ENCODE data around the gene HSD17B11. TPM values are rescaled to one million over a fixed set of nuclear protein-coding genes. Genes with fewer than 3 reads are reported as not detected.

Gene HSD17B11
- total RNA-seq, 1 experiment from 2014 or later, result 6.7 TPM

DNA sequence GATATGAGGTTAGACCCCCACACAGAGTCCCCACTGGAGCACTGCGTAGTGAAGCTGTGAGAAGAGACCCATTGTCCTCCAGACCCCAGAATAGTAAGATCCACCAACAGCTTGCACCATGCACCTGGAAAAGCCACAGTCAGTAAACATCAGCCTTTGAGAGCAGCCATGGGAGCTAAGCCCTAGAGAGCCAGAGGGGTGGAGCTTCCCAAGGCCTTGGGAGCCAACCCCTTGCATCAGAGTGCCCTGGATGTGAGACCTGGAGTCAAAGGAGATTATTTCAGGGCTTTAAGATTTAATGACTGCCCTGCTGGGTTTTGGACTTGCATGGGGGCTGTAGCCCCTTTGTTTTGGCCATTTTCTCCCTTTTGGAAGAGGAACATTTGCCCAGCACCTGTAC lies 104.0 kb downstream of the HSD17B11 start:
- no peaks in the 10 kb centered on the region for H3K36me3 ChIP-seq (ENCODE audit: insufficient read depth, low read length, poor library complexity, severe bottlenecking)
- no peaks in the 10 kb centered on the region for H3K9me3 ChIP-seq (ENCODE audit: low read depth, low read length, poor library complexity, severe bottlenecking)
- ChIA-PET CTCF (no interaction called here), POLR2A (ENCODE audit: low non-redundant PET) (no interaction called here)
- BruUV-seq (replicated peaks), result no TSS peak
- TF ChIP-seq, protein P1, sequence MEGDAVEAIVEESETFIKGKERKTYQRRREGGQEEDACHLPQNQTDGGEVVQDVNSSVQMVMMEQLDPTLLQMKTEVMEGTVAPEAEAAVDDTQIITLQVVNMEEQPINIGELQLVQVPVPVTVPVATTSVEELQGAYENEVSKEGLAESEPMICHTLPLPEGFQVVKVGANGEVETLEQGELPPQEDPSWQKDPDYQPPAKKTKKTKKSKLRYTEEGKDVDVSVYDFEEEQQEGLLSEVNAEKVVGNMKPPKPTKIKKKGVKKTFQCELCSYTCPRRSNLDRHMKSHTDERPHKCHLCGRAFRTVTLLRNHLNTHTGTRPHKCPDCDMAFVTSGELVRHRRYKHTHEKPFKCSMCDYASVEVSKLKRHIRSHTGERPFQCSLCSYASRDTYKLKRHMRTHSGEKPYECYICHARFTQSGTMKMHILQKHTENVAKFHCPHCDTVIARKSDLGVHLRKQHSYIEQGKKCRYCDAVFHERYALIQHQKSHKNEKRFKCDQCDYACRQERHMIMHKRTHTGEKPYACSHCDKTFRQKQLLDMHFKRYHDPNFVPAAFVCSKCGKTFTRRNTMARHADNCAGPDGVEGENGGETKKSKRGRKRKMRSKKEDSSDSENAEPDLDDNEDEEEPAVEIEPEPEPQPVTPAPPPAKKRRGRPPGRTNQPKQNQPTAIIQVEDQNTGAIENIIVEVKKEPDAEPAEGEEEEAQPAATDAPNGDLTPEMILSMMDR (conservative IDR thresholded peaks at IDR 0.05; ENCODE audit: low read depth, low read length), result no peak
- no peak for TF ChIP-seq EZH2 (IDR thresholded peaks at IDR 0.05; ENCODE audit: borderline replicate concordance, low read depth, low read length, poor library complexity, severe bottlenecking)
- intact Hi-C loops (cut with micrococcal nuclease; ENCODE audit: unreplicated experiment), result no loop called here
- no peak overlapping the region for H3K27ac ChIP-seq (ENCODE audit: low read depth, low read length, poor library complexity, severe bottlenecking)
- DNase-seq (ENCODE audit: low spot score), result no peak
- H3K4me1 ChIP-seq (ENCODE audit: insufficient read depth, low read length, poor library complexity, severe bottlenecking), result no peaks in the 10 kb centered on the region
- H3K27me3 ChIP-seq (replicated peaks; ENCODE audit: insufficient read depth, low read depth, low read length, poor library complexity), result no peaks in the 10 kb centered on the region
- H3K4me3 ChIP-seq (ENCODE audit: low read depth, low read length, poor library complexity, severe bottlenecking), result no peak overlapping the region

Small RNA genes within 50 kb of the gene (microRNA-seq; reads per million reads assigned to microRNA genes)
- not detected for gene MIR5705

Other genes starting within 250 kb of the HSD17B11 start
- gene KLHL8, start 170.6 kb downstream of the HSD17B11 start, total RNA-seq (2021), result 14.8 and 15.4 TPM in 2 replicates
- gene HSD17B13, start 68.3 kb downstream of the HSD17B11 start, total RNA-seq (2021), result not detected in 2 replicates
- 8.8 and 11.3 TPM in 2 replicates for gene NUDT9, start 31.4 kb upstream of the HSD17B11 start, total RNA-seq (2021)
- gene SPARCL1, start 138.2 kb upstream of the HSD17B11 start, total RNA-seq (2021), result 1.1 and 1.8 TPM in 2 replicates
- gene DSPP, start 217.3 kb upstream of the HSD17B11 start, total RNA-seq (2021), result not detected in 2 replicates

Measured in A673 (cell line).